GM19438 (cell line): ENCODE results near the gene ZNF296.
"Not testable (repeated sequence)": the region's sequence is repeated elsewhere in the genome, so short reads cannot be mapped to it uniquely, and the experiment has no call there.

Experiments used
- ATAC-seq: cut with Tn5 transposase; IDR thresholded peaks from one replicate; pipeline ENCODE4 v1.9.1; 2021; ENCODE audit warnings: low read depth; ENCODE audit not compliant: unreplicated experiment

Gene ZNF296

DNA sequence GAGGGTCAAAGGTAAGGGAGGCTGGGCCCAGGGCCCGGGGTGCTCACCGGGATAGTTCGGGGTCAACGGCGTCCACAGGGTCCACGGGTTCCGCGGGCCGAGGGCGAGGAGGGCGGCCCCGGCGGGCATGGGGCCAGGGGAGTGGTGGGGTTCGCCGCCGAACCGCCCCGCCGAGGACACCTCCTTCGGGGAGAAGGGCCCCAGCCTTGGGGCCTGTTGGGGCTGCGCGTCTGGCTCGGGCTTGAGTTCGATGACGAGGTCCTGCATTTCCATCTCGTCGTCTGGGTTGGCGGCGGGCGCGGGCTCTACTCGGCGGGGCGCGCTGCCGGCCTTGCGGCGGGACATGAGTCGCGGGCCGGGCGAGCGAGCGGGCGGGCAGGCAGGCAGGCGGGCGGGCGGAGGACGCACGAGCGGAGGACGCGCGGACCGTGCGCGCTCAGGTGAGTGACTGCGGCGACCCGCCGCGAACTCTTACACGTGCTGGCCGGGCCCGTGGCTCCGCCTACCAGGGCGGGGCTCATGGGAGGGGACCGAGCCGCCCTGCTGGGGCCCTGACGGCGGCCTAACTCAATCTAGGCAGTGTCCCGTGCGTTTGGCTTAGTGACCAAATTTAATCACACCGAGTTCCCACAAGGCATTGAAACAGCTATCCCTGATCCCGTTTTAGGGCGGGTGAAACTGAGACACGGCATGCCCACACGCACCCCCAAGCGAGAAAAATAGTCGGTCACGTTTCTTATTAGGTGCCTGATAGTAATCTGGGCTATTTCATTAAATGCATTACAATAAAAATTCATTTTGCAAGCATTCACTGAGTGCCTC lies at the start of gene ZNF296:
TSS of gene ZNF296 (minus strand) at position 450 of the 822 bp plus-strand sequence. CDS start at position 345, 105 bp downstream.
- no peak for ATAC-seq

DNA sequence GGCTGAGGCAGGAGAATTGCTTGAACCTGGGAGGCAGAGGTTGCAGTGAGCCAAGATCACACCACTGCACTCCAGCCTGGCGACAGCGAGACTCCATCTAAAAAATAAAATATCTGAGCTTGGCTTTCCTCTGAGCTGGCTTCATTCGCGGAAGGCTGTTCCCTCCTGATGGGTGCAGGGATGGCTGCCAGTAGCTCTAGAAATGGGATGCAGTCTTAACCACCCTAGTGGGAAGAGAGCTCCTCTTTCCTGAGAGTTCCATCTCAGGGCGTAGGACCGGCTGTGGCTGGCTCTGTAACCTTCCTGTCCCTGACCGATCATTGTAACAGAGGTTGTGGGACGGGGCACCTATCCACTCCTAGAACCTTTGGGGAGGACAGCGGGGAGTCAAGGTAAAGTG lies 49.1 kb upstream of the ZNF296 start:
- ATAC-seq, result no peak

DNA sequence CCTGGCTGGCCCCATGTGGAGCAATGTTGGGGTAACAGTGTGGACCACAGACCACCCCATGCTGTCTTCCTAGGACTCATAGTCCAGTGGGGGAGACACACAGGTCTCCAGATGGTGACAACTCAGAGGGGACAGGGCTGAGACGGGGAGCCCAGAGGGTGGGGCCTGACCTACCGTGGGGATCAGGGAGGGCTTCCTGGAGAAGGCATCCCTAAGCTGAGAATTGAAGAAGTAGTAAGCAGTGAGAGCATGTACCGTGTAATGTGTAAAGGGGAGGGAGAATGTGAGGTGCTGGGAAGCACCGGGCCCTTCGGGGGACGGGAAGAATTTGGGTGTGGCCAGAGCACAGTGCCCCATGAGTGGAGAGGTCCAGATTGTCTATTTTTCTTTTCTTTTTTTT lies 47.7 kb upstream of the ZNF296 start:
- ATAC-seq, result no peak

DNA sequence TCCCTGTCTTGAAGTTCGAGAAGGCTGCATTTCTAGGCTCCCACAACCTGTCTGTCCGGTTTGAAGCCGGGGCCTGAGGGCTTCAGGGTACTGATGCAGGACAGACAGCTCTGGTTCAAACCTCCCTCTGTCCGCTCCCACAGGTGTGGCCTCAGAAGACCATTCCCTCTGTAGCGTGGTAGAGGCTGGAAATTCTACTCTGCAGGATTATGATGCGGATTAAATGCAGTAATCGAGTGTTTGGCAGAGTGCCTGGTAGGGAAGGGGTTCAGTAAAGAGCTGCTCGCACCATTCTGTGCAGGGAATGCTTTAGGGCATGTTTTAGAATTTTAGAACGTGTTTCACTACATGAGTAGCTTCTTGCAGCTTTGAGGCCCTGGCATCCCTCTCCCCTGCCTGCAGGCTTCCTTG lies 47.2 kb upstream of the ZNF296 start:
- ATAC-seq, result no peak

DNA sequence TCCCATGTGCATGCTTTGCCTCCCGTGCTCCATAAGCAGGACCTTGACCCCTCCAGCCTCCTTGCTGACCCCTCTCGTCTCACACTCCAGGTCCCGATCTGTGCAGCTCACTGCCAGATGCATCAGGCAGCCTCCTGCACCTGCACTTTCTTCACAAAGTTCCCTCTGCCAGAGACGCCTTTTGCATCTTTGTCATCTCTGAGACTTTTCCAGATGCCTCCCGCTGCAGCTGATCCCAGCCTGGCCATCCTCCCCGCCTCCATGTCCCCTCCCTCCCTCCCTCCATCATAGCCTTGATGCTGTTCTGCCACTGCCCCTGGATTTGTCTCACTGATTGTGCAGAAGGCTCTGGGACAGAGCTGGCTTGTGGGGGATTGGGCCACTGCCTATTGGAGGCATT lies 46.6 kb upstream of the ZNF296 start:
- ATAC-seq, result no peak

DNA sequence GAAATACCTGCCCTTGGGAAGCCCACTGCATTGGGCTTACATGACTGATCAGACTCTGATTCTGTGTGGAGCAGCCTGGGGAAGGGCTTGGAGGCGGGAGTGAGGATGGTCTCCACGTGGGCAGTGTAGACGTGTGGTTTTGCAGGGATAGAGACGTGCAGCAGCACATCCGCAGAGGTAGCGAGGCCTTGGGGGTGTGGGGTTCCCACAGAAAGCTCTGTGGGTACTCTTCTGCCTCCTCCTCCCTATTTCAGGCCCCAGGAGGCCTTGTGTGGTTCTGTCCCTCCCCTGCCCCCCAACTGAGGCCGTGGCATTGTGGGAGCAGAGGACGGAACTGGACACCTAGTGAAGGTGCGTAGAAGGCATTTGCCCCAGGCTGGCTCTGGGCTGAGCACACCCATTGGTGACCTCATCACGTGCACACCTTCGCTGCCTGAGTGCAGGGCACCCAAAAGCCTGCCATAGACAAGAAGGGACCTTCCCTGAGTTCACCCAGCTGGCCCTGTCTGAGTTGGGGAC lies 45.6 kb upstream of the ZNF296 start:
- ATAC-seq, result no peak

DNA sequence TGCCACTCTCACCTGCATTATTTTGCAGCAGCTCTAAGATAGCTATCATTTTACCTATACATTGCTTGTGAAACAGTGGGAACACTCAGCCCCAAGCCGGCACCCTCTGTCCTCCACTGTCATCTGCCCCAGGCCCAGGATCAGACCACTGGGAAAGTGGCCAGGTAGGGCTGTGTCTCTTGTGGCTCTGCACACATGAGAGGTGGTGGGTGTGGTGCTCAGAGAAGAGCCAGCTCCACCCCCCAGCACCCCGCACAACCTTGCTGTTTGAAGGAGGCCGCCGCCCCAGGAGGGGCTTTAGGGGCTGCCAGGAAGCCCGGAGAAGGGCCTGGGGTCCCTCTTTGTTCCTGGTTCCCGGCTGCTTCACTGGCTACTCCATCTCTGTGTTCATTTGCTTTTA lies 43.3 kb upstream of the ZNF296 start:
- no peak for ATAC-seq

DNA sequence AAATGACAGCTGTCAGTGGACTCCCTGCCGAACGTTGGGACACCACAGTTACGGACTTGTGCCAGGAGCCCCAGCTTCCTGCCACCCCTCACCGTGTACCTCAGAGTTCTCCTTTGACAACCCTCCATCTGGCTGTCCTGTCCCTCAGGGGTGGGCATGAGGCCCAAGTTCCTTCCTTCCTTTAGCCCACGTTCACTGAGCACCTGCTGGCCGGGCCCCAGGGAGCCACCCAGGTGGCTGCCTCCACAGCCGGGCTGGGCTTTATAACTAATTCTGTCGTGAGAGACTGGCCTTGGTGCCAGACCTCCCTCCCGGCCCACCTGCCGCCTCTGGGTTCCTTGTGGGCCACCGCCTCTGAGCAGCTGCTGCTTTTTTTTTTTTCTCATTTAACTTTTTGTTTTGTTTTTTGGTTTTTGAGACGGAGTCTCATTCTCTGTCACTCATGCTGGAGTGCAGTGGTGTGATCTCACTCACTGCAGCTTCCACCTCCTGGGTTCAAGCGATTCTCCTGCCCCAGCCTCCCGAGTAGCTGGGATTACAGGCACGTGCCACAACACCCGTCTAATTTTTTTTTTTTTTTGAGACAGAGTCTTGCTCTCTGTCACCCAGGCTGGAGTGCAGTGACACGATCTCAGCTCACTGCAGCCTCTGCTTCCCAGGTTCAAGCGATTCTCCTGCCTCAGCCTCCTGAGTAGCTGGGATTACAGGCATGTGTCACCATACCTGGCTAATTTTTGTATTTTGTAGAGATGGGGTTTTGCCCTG lies 42.5 kb upstream of the ZNF296 start:
- not testable (repeated sequence) for ATAC-seq

DNA sequence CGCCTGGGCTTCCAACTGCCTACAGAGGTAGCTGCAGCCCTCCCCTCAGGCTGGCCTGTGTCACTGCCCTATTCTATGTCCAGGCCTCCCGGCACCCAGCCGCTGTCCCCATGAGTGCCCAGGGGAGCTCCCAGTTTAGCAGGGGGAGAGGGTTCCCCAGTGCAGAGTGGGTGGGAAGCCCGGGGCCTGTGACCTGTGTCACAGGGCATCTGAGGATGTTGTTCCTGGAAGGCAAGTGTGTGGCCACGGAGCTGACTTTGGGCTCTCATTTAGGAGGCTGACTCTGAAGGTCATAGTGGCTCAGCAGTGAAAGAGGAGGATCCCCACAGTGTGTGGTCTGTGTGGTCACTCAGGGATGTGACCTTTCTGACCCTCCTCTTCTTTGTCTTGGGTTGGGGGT lies 41.8 kb upstream of the ZNF296 start:
- ATAC-seq, result no peak

DNA sequence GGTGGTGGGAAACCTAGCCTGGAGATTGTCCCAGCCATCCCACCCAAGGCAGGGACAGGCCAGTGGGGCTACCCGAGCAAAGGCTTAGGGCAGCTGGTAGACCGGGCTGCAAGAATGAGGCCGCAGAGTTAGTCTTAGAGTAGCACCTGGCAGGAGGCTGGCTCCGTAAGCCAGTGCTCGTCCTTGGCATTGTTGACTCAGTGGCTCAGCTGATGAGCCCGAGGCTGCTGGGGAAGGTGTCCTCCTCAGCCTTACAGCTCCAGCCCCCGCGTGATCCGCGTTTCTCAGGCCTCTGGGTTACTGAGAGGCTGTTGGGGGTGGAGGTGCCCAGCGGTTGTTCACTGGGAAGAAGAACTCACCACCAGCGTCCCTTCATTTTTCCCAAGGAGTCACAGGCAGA lies 41.4 kb upstream of the ZNF296 start:
- no peak for ATAC-seq

DNA sequence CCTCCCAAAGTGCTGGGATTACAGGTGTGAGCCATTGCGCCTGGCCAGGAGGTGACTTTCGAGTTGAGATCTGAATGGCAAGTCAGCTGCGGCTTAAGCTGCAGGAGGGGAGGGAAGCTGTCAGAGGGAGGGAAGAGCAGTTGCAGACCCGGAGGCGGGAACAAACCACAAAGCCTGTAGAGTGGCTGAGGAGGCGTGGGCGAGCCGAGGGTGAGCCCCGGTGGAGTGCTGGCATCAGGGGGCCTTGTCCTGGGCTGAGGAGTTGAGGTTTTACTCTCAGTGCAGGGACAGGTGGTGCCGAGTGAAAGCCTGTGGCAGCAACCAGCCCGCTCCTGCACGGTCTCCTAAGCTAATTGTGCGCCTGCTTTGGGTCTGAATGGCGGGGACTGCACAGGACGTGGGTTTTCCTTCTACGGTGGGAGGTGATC lies 40.9 kb upstream of the ZNF296 start:
- ATAC-seq, result no peak

DNA sequence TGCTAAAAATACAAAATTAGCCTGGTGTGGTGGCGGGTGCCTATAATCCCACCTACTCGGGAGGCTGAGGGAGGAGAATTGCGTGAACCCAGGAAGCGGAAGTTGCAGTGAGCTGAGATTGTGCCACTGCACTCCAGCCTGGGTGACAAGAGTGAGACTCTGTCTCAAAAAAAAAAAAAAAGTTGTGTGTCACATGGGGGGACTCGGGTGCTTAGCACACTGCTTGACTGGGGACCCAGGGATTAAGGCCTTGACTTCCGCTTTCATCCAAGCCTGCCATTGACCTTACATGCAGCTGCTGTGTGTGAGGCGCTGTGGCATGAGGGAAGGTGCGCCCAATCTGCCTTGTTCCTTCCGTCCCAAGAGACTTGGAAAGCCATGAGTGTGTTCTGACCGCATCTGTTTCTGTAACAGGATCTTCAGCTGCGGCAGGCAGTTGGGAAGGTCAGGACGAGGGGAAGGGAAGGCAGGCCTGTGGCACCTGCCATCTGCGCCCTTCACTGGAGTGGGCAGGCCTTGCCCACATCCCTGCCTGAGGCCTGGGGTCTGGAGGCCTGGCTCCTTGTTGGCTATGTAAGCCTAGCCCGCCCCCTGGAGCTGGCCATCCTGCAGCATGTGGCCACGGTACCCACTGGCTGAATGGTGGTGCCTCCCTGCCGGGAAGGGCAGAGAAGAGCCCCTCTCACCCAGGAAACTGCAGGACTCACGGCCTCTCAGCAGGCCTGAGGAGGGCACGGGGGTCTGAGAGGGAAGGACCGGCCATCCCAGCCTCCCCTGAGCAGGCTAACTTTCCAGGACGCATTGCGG lies 39.7 kb upstream of the ZNF296 start:
- no peak for ATAC-seq

DNA sequence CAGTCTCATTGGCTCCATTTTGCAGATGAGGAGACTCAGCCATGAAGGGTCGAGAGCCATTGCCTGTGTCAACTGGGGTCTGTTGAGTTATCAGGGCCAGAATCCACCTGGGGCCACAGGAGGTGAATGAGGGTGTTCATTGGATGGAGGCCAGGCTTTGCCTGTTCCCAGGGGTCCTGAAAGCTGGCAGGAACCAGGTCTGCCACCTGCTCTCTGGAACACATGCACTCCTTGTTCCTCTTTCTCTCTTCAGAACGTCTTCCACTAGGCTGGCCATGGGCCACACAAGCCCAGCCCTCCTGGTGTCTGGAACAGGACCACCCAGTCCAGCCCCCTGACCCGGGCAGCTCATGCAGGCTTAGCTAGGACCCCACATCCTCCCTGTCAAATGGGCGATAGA lies 37.8 kb upstream of the ZNF296 start:
- no peak for ATAC-seq

DNA sequence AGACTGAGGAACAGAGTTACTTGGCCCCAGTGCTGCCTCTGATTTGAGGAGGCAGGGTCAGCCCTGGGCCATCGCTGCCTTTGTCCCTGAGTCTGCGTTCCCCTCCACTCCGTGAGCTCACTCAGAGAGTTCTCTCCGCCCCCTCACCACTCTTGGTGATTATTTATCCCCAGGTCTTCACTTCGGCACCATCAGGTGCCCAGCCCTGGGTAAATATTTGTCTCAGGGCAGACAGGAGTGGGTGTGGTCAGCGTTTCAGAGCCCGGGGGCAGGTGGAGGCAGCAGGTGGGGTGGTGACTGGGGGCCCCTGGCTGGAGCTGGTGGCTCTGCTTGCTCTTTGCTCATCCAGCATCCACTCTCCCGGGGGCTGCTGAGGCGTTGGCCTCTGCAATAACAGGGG lies 37.4 kb upstream of the ZNF296 start:
- no peak for ATAC-seq

DNA sequence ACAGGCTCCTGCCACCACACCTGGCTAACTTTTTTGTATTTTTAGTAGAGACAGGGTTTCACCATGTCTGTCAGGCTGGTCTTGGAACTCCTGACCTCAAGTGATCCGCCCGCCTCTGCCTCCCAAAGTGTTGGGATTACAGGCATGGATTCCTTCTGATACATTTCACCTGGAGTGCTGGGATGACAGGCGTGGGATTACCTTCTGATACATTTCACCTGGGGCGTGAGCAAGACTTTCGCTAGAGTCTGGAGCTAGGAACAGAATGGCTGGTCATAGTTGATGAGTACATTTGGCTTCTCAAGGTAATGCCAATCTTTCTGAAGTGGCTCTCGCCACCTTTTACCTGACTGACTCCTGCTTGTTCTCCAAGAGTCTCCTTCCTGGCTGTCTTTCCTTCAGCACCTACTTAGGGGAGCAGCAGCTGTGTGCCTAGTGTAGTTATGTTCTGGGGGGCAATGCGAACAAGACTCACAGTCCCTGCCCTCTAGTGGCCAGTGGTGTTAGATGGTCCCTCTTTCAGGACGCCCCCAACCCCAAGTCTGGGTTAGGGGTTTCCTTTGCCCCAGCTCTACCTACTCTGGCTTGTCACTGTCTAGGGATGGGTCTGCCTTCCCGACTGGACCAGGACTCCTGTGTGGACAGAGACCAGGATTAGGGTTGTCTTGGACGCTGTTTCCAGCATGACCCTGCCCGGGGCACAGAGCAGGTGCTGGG lies 36.0 kb upstream of the ZNF296 start:
- ATAC-seq, result no peak

DNA sequence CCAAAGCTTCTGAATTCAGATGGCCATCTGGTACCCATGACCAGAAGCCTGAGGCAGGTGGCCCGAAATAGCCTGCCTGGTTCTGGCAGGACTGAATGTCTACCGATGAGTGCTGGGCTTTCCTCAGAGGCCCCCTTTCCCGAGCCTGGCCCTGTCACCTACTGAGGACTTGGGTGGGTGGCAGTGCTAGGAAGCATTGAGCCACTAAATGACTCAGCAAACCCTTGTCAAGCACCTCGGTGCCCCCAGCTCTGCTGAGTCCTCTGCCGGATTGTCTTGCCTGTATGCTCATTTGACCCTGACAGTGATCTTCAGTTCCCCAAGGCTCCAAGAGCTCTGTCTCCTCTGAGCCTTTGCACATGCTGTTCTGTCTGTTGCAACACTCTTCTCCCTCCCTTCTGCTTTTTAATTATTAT lies 34.6 kb upstream of the ZNF296 start:
- ATAC-seq, result no peak

DNA sequence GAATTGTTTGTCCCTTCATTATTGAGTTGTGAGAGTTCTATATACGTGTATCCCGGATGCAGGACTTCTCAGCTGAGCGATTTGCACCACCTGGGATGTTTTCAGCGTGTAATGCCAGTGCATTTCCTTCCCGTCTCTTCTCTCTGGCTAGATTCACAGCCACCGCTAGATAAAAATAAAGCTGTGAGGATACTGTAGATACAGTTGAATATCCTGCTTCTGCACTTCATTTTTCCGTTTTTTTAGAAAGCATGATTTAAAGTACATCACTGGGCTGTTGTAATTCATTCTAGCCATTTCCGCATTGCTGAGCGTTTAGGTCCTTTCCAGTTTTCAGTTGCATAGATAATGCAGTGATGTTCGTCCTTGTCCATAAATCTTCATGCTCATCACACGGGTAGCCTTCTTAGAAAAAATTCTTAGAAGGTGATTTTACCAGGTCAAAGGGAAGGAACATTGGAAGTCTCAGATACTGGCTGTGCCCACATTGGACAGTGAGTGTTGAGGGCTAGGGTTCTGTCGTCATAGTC lies 31.4 kb upstream of the ZNF296 start:
- no peak for ATAC-seq

DNA sequence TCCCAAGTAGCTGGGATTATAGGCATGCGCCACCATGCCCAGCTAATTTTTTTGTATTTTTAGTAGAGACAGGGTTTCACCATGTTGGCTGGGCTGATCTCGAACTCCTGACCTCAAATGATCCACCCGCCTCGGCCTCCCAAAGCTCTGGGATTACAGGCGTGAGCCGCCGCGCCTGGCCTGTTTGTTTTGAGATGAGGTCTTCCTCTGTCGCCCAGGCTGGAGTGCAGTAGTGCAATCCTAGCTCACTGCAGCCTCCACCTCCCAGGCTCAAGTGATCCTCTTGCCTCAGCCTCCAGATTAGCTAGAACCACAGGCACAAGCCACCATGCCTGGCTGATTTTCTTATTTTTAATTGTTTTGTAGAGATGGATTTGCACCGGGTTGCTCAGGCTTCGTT lies 30.1 kb upstream of the ZNF296 start:
- ATAC-seq, result not testable (repeated sequence)

DNA sequence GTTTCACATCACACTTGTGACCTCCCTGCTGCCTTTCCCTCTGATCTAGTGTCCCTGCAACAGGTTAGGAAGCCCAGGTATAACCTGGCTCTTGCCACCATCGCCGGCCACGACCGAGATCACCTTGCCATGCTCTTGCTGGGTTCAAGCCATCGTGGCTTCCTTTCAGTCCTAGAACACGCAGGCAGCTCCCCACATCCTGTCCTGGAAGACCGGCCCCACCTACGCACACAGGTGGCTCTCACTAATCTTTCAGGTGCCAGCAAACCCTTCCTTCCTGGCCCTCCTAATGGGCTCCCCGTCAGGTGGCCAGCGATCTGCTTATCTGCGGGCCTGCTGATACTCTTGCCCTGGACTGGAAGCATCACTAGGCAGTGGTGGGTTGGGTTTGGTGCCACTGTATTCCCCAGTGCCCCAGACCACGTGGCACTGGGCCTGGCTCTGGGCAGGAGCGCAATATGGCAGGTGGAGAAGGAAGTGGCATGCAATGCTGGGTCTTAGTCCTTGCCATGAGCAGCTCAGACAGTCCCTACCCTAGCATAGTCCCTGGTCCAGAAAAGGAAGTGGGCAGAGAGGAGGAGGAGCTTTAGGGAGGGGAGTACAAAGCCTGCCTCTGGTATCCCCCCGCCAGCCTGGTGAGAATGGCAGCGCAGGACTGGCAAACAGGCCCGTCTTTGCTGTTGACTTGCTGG lies 28.5 kb upstream of the ZNF296 start:
- no peak for ATAC-seq
